Naive thymus-derived CD4-positive, alpha-beta T cell (primary cell): ENCODE results near the gene SRMS. TPM values are rescaled to one million over a fixed set of nuclear protein-coding genes. Genes with fewer than 3 reads are reported as not detected.
A peak's percentile ranks its signal among the peaks of the same experiment; 100 is the strongest.

Experiments
- ATAC-seq: fragments of 150-1000 bp; cut with Tn5 transposase; 2 replicates; pipeline ENCODE4 v1.10.0; 2021; ENCODE audit warnings: mild to moderate bottlenecking, moderate library complexity
- CTCF ChIA-PET: fragments of 350-600 bp; sonication (Branson Sonifier 250); formaldehyde crosslinking; loops from one replicate; lab custom pipeline; 2021; ENCODE audit warnings: antibody characterized with exemption; lab: Charles Lee
- POLR2A ChIA-PET: fragments of 350-600 bp; sonication (Branson Sonifier 250); formaldehyde crosslinking; loops from one replicate; lab custom pipeline; 2021; ENCODE audit warnings: antibody characterized with exemption, inconsistent platforms; lab: Charles Lee
- DNase-seq, 9 donors: peaks; one replicate each; pipeline versions ENCODE4 v3.0.0 to v3.0.0-alpha.2; 2020 to 2022; ENCODE audit warnings: mixed read lengths in 1 of 9
- H3K27ac ChIP-seq: one replicate; pipeline ENCODE4 v1.7.0; 2013; ENCODE audit warnings: mild to moderate bottlenecking, low read depth, low read length, moderate library complexity
- H3K27me3 ChIP-seq, 2 donors: one replicate each; pipeline ENCODE4 v1.7.0; 2013; ENCODE audit warnings: low read length in 2 of 2, mild to moderate bottlenecking in 2 of 2, moderate library complexity in 2 of 2; ENCODE audit not compliant: control insufficient read depth in 2 of 2, insufficient read depth in 2 of 2
- H3K36me3 ChIP-seq, 3 experiments: 1 replicate in 2 of 3; 2 replicates in 1 of 3; pipeline ENCODE4 v1.7.0; 2013; ENCODE audit warnings: low read length in 3 of 3, mild to moderate bottlenecking in 3 of 3, moderate library complexity in 1 of 3; ENCODE audit not compliant: insufficient read depth in 3 of 3, control insufficient read depth in 2 of 3
- H3K4me1 ChIP-seq, 2 donors: one replicate each; pipeline ENCODE4 v1.7.0; 2013; ENCODE audit warnings: low read length in 2 of 2, mild to moderate bottlenecking in 2 of 2, moderate library complexity in 1 of 2; ENCODE audit not compliant: control insufficient read depth in 2 of 2, insufficient read depth in 2 of 2
- H3K4me3 ChIP-seq: 2 replicates; pipeline ENCODE4 v1.7.0; 2013; ENCODE audit warnings: mild to moderate bottlenecking, low read length
- H3K9me3 ChIP-seq, 3 experiments: 1 replicate in 2 of 3; 2 replicates in 1 of 3; pipeline ENCODE4 v1.7.0; 2013; ENCODE audit warnings: low read length in 3 of 3; ENCODE audit not compliant: control insufficient read depth in 2 of 3
- H3K27ac Mint-ChIP-seq, 9 donors: one replicate each; pipeline ENCODE4 v1.8.0; 2020 to 2022; ENCODE audit warnings: mixed read lengths in 9 of 9, mild to moderate bottlenecking in 8 of 9, moderate library complexity in 5 of 9, inconsistent platforms in 2 of 9
- H3K27me3 Mint-ChIP-seq, 5 donors: one replicate each; pipeline ENCODE4 v1.8.0; 2021 to 2022; ENCODE audit warnings: mixed read lengths in 5 of 5, mild to moderate bottlenecking in 1 of 5
- H3K36me3 Mint-ChIP-seq, 5 donors: one replicate each; pipeline ENCODE4 v1.8.0; 2020 to 2022; ENCODE audit warnings: mixed read lengths in 5 of 5, mild to moderate bottlenecking in 3 of 5, inconsistent platforms in 1 of 5
- H3K4me1 Mint-ChIP-seq, 7 donors: one replicate each; pipeline ENCODE4 v1.8.0; 2020 to 2022; ENCODE audit warnings: mixed read lengths in 7 of 7, mild to moderate bottlenecking in 3 of 7, inconsistent platforms in 1 of 7
- H3K4me3 Mint-ChIP-seq, 10 donors: one replicate each; pipeline ENCODE4 v1.8.0; 2020 to 2022; ENCODE audit warnings: mild to moderate bottlenecking in 10 of 10, mixed read lengths in 10 of 10, moderate library complexity in 6 of 10, inconsistent platforms in 2 of 10
- H3K9me3 Mint-ChIP-seq, 11 donors: one replicate each; pipeline ENCODE4 v1.8.0; 2020 to 2022; ENCODE audit warnings: mixed read lengths in 11 of 11, mild to moderate bottlenecking in 4 of 11, inconsistent platforms in 1 of 11, moderate library complexity in 1 of 11
- intact Hi-C, 2 donors: fragments of 100-400 bp; cut with micrococcal nuclease; formaldehyde crosslinking; loops; one replicate each; pipeline ENCODE4 v1.15.1; 2023
- polyA plus RNA-seq, 2 donors: library from polyadenylated mRNA; unstranded; fragments of 300-500 nt; fragmentation: Illumina TruSeq; gene quantifications; one replicate each; pipeline ENCODE4 v1.2.3, GENCODE V29; 2021
- total RNA-seq, 6 experiments: library from RNA in 5 of 6; stranded (reverse) in 5 of 6; gene quantifications; 1 replicate in 5 of 6; 2 replicates in 1 of 6; pipeline ENCODE4 v1.2.3 and lab custom pipeline; 2021 to 2026

SRMS gene
- total and polyA plus RNA-seq, 7 experiments from 2014 or later = 0.24 TPM; not detected in 6

DNA sequence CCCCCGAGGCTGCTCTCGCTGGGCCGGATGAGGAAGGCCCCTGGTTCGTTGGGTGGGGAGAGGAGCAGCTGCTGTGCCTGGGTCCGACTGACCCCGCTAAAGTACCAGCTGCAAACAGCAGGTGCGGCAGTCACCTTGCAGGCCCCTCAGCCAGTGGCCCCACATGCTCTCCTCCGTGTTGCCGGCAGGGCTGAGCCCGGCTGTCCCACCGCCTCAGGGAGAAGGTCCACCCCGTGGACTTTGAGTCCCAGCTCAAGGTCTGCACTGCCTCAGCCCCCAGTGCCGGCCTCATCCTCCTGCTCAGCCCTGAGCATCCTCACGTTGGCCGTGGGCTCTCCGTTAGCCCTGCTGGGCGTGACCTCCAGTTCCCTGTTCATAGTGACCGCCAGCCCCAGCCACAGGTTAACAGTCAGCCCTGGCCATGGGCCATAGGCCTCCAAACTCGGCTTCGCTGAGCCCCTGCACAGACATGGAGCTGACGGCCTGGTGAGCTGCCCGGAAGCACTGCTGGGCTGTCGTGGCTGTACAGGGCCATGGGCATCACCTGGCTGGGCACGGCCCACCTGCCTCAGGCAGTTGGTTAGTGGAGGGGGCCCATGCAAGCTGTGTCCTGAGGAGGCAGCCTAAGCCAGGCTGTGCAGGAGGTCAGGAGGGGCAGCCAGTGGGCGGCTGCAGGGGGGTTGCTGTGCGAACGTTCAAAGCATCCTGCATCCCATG is 3.1 kb downstream of the SRMS start:
- POLR2A ChIA-PET = interaction anchor here (1.6 kb wide), 1 partner anchor 9 kb away, joined by 4 read pairs; no protein-coding TSS in a partner anchor
- CTCF ChIA-PET = interaction anchor here (0.5 to 1.5 kb wide), 3 partner anchors 13 to 113 kb away, joined by 3 read pairs; partner anchors contain the start of gene RTEL1

DNA sequence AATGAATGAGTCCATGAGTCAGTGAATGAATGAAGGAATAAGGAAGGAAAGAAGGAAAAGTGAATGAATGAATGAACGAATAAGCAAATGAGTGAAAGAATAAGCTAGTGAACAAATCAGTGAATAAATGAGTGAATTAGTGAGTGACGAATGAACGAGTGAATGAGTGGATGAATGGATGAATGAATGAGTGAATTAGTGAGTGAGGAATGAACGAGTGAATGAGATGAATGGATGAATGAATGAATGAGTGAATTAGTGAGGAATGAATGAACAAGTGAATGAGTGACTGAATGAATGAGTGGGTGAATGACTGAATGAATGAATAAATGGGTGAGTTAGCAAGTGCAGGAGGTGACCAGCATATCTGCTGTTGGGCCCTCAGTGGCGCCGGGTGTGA is 3.8 kb downstream of the SRMS start:
- CTCF ChIA-PET = interaction anchor here (1.5 kb wide), 1 partner anchor 114 kb away, joined by 3 read pairs; the partner anchor contains the start of gene RTEL1

More for the DNA sequence above, 3.1 kb downstream of the SRMS start:
- H3K9me3 ChIP-seq = no peaks in the 10 kb centered on the region
- peaks cover 0 to 8% (median 4%) of the 10 kb centered on the region in 7 donors for H3K4me1 Mint-ChIP-seq
- peak overlapping the region in 1 of 9 donors; percentile 41 for H3K27ac Mint-ChIP-seq
- peaks cover 0 to 11% (median 2%) of the 10 kb centered on the region in 5 donors for H3K27me3 Mint-ChIP-seq
- ATAC-seq (no peak), DNase-seq (no peak)
- H3K27ac ChIP-seq = no peak overlapping the region
- H3K4me3 Mint-ChIP-seq = no peak overlapping the region
- no peaks in the 10 kb centered on the region for H3K4me1 ChIP-seq
- no peaks in the 10 kb centered on the region for H3K27me3 ChIP-seq
- no peaks in the 10 kb centered on the region for H3K9me3 Mint-ChIP-seq
- intact Hi-C loops = no loop called here
- no peaks in the 10 kb centered on the region for H3K36me3 Mint-ChIP-seq
- H3K4me3 ChIP-seq = no peak overlapping the region
- no peaks in the 10 kb centered on the region for H3K36me3 ChIP-seq

DNA sequence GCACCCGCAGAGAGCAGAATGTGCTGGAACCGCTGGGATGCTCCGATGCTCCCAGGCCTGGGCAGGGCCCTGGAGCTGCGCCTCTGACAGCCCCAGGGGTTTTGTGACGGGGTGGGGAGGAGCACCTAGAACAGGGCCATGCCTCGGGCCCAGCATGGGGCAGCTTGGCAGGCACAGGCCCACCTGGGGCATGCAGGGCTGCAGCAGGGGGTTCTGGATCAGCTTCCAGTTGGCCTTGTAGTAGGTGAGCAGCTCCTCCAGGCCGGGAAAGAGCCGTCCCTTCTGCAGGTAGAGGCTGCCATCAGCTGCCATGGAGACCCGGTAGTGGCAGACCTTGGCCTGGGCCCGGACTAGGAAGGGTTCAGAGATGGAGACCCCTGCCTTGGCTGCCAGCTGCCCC is 4.4 kb downstream of the SRMS start:
- ATAC-seq = no peak
- Histone ChIP-seq H3K27me3 (no peaks in the 10 kb centered on the region), H3K4me1 (peaks cover 8 to 12% of the 10 kb centered on the region in 2 donors), H3K4me3 (no peak overlapping the region), H3K36me3 (no peaks in the 10 kb centered on the region), H3K27ac (no peak overlapping the region), H3K9me3 (no peaks in the 10 kb centered on the region)
- Mint-ChIP-seq H3K4me3 (no peak overlapping the region), H3K9me3 (no peaks in the 10 kb centered on the region), H3K36me3 (no peaks in the 10 kb centered on the region), H3K27me3 (peaks cover 0 to 8% (median 0%) of the 10 kb centered on the region in 5 donors), H3K27ac (no peak overlapping the region), H3K4me1 (peaks cover 0 to 8% (median 5%) of the 10 kb centered on the region in 7 donors)
- intact Hi-C loops = no loop called here
- CTCF ChIA-PET = interaction anchor here (1.5 kb wide), 1 partner anchor 115 kb away, joined by 3 read pairs; the partner anchor contains the start of gene RTEL1
- POLR2A ChIA-PET = no interaction called here
- DNase-seq = no peak

More for the DNA sequence above, 3.8 kb downstream of the SRMS start:
- H3K36me3 ChIP-seq = no peaks in the 10 kb centered on the region
- POLR2A ChIA-PET = no interaction called here
- Mint-ChIP-seq H3K9me3 (no peaks in the 10 kb centered on the region), H3K4me1 (peaks cover 0 to 8% (median 5%) of the 10 kb centered on the region in 7 donors), H3K36me3 (no peaks in the 10 kb centered on the region), H3K27me3 (peaks cover 0 to 8% (median 0%) of the 10 kb centered on the region in 5 donors), H3K4me3 (peak overlapping the region in 1 of 10 donors; percentile 2), H3K27ac (no peak overlapping the region)
- intact Hi-C loops = no loop called here
- H3K27me3 ChIP-seq = no peaks in the 10 kb centered on the region
- H3K27ac ChIP-seq = no peak overlapping the region
- H3K4me3 ChIP-seq = no peak overlapping the region
- DNase-seq = no peak
- H3K9me3 ChIP-seq = no peaks in the 10 kb centered on the region
- peaks cover 3 to 7% of the 10 kb centered on the region in 2 donors for H3K4me1 ChIP-seq
- ATAC-seq = no peak

DNA sequence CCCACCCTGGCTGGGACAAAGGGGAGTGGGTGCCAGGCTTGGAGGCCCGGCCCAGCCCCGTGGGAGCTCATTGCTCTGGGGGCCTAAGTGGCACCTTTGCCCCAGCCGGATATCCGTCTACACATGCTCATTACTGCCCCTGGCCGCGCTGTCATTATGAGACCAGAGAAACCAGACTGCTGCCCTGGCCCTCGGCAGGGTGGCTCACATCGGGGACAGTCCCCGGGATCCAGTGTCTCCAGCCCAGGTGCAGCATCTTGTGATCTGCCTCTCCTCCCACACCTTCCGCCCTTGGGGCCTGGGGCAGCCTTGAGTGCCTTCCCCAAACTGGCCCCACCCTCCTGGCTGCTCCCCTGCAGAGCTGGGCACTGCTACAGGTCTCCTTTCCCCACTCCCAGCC is 4.9 kb downstream of the SRMS start:
- H3K27ac ChIP-seq = no peak overlapping the region
- no peaks in the 10 kb centered on the region for H3K36me3 Mint-ChIP-seq
- no peak overlapping the region for H3K27ac Mint-ChIP-seq
- peaks cover 0 to 8% (median 0%) of the 10 kb centered on the region in 5 donors for H3K27me3 Mint-ChIP-seq
- ATAC-seq (no peak), DNase-seq (no peak)
- intact Hi-C loops = no loop called here
- POLR2A ChIA-PET = no interaction called here
- no peak overlapping the region for H3K4me3 Mint-ChIP-seq
- H3K9me3 Mint-ChIP-seq = no peaks in the 10 kb centered on the region
- H3K36me3 ChIP-seq = no peaks in the 10 kb centered on the region
- H3K4me1 ChIP-seq = peaks cover 8 to 12% of the 10 kb centered on the region in 2 donors
- H3K4me1 Mint-ChIP-seq = peaks cover 3 to 10% (median 5%) of the 10 kb centered on the region in 7 donors
- CTCF ChIA-PET = interaction anchor here (1.5 kb wide), 1 partner anchor 115 kb away, joined by 3 read pairs; the partner anchor contains the start of gene RTEL1
- H3K27me3 ChIP-seq = no peaks in the 10 kb centered on the region
- no peak overlapping the region for H3K4me3 ChIP-seq
- H3K9me3 ChIP-seq = no peaks in the 10 kb centered on the region

DNA sequence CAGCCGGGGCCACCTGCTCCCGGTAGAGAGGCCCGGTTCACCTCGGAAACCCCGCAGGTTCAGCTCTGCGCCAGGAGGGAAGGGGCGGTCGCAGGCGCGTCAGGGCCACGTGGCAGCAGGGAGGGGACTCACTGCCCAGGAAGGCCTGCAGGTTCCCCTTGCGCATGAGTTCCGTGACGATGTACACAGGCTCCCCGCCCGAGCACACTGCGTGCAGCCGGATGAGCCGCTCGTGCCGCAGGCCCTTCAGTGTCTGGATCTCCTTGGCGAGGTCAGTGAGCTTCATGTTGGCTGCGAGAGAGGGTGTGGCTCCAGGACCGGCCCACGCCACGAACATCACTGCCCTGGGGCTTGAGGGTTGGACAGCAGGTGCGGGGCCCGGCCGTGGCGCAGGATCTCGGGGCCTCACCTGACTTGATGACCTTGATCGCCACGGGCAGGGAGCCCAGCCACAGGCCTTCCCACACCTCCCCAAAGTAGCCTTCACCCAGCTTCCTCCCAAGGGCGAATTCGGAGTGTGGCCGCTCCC is 5.5 kb downstream of the SRMS start:
- H3K36me3 ChIP-seq = no peaks in the 10 kb centered on the region
- DNase-seq = no peak
- no peak overlapping the region for H3K4me3 ChIP-seq
- intact Hi-C loops = no loop called here
- no peaks in the 10 kb centered on the region for H3K27me3 ChIP-seq
- Mint-ChIP-seq H3K9me3 (no peaks in the 10 kb centered on the region), H3K4me3 (no peak overlapping the region), H3K27me3 (peaks cover 0 to 8% (median 0%) of the 10 kb centered on the region in 5 donors), H3K27ac (no peak overlapping the region), H3K4me1 (peaks cover 4 to 12% (median 7%) of the 10 kb centered on the region in 7 donors), H3K36me3 (no peaks in the 10 kb centered on the region)
- no peak for ATAC-seq
- no peaks in the 10 kb centered on the region for H3K9me3 ChIP-seq
- no peak overlapping the region for H3K27ac ChIP-seq
- CTCF ChIA-PET = no interaction called here
- peaks cover 12 to 17% of the 10 kb centered on the region in 2 donors for H3K4me1 ChIP-seq
- POLR2A ChIA-PET = interaction anchor here (0.6 kb wide), 1 partner anchor 24 kb away, joined by 3 read pairs; no protein-coding TSS in a partner anchor

DNA sequence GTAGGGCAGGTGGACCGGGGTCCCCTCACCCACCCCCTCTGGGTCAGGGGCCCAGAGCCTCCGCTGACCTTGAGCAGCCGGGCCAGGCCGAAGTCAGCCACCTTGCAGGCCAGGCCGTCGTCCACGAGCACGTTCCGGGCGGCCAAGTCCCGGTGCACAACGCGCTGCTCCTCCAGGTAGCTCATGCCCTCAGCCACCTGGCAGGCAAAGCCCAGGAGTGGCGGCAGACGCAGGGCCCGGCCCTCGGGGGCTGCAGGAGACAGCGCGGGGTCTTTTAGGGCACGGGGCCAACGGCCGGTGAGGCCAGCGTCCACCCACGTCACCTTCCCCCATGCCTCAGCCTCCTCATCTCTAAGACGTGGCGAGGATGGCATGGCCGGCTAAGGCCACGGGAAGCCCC is 6.2 kb downstream of the SRMS start:
- Histone ChIP-seq H3K9me3 (no peaks in the 10 kb centered on the region), H3K27me3 (no peaks in the 10 kb centered on the region), H3K36me3 (no peaks in the 10 kb centered on the region), H3K4me3 (no peak overlapping the region), H3K4me1 (peaks cover 15 to 21% of the 10 kb centered on the region in 2 donors), H3K27ac (no peak overlapping the region)
- Mint-ChIP-seq H3K4me1 (peaks cover 4 to 12% (median 9%) of the 10 kb centered on the region in 7 donors), H3K27me3 (peaks cover 0 to 4% (median 0%) of the 10 kb centered on the region in 5 donors), H3K36me3 (no peaks in the 10 kb centered on the region), H3K4me3 (no peak overlapping the region), H3K27ac (no peak overlapping the region), H3K9me3 (no peaks in the 10 kb centered on the region)
- intact Hi-C loops = no loop called here
- POLR2A ChIA-PET = interaction anchor here (7.4 kb wide), 1 partner anchor 19 kb away, joined by 89 read pairs; the partner anchor contains the start of gene PPDPF
- ATAC-seq (no peak), DNase-seq (no peak)
- CTCF ChIA-PET = interaction anchor here (1.0 kb wide), 1 partner anchor 11 kb away, joined by 4 read pairs; no protein-coding TSS in a partner anchor
